SU-DHL-6 (cell line): ENCODE measurements around the gene TOP3A.

Source experiments
- EZH2phosphoT487 ChIP-seq: fragments of 200-600 bp; sonication (generic), shearing (Covaris generic); conservative IDR thresholded peaks from 2 replicates; pipeline ENCODE4 v1.6.1; 2018; ENCODE audit warnings: mild to moderate bottlenecking, antibody characterized with exemption, low read length, moderate library complexity, mixed read lengths
- TF ChIP-seq, protein P1 (sequence below): fragments of 200-600 bp; sonication (generic); IDR thresholded peaks from one replicate; pipeline ENCODE4 v1.5.1; 2017; ENCODE audit warnings: antibody characterized with exemption, mild to moderate bottlenecking, low read length, moderate library complexity; ENCODE audit not compliant: insufficient read depth, poor library complexity, severe bottlenecking

- TF ChIP-seq, protein P1, sequence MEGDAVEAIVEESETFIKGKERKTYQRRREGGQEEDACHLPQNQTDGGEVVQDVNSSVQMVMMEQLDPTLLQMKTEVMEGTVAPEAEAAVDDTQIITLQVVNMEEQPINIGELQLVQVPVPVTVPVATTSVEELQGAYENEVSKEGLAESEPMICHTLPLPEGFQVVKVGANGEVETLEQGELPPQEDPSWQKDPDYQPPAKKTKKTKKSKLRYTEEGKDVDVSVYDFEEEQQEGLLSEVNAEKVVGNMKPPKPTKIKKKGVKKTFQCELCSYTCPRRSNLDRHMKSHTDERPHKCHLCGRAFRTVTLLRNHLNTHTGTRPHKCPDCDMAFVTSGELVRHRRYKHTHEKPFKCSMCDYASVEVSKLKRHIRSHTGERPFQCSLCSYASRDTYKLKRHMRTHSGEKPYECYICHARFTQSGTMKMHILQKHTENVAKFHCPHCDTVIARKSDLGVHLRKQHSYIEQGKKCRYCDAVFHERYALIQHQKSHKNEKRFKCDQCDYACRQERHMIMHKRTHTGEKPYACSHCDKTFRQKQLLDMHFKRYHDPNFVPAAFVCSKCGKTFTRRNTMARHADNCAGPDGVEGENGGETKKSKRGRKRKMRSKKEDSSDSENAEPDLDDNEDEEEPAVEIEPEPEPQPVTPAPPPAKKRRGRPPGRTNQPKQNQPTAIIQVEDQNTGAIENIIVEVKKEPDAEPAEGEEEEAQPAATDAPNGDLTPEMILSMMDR: no peak
- TF ChIP-seq EZH2phosphoT487: no peak
Observed at GRCh38 chr17:18278867-18279266, 35.9 kb downstream of the TOP3A start.
